Loucy (cell line): ENCODE data around the gene ACTRT2.

Experiments
- CTCF ChIP-seq: fragments of 200-600 bp; sonication (generic); conservative IDR thresholded peaks from 2 replicates; pipeline ENCODE4 v1.5.1; 2014; ENCODE audit warnings: mild to moderate bottlenecking, antibody characterized with exemption, low read length
- EZH2phosphoT487 ChIP-seq: fragments of 200-600 bp; IDR thresholded peaks from 2 replicates; pipeline ENCODE4 v1.6.1; 2018; ENCODE audit warnings: antibody characterized with exemption, mild to moderate bottlenecking, moderate library complexity, borderline replicate concordance

GRCh38 chr1:3004285-3005205 lies 16.7 kb upstream of the ACTRT2 start:
- no peak for TF ChIP-seq CTCF
- TF ChIP-seq EZH2phosphoT487, result no peak
